Measurements from ENCODE around the gene TRIM27. TPM values are rescaled to one million over a fixed set of nuclear protein-coding genes. Genes with fewer than 3 reads are reported as not detected.
A peak's percentile ranks its signal among the peaks of the same experiment; 100 is the strongest.
"Not testable (repeated sequence)": the region's sequence is repeated elsewhere in the genome, so short reads cannot be mapped to it uniquely, and the experiment has no call there.

Gene TRIM27
- total RNA-seq, 1 experiment from 2014 or later = 79.8 TPM

DNA sequence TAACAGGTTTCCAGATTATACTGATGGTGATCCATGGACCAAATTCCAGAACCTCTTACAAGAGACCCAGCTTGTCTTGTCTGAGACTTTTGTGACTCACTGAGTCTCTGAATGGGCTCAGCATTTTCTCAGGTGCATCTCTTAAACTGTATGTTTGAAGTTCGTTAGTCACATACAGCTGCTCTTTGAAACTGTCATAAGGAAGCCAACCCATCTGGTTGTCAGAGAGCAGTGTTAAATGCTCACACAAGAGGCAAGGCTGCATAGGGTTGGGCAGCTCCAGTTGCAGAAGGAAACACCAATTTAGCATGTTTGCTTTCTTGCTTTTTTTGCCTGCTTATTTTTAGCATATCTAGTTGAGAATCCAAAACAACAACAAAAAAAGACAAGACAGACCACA is 47.1 kb downstream of the TRIM27 start:
- H3K4me1 Mint-ChIP-seq = peaks cover 25% of the 10 kb centered on the region
- ATAC-seq = no peak
- no peak for DNase-seq (ENCODE audit: low spot score)
- no peak overlapping the region for H3K4me3 Mint-ChIP-seq
- peaks cover 9% of the 10 kb centered on the region for H3K9me3 Mint-ChIP-seq
- no peak overlapping the region for H3K27ac Mint-ChIP-seq
- POLR2A ChIA-PET = no interaction called here
- TF ChIP-seq TEAD4 (CRISPR knock-in tag; IDR thresholded peaks at IDR 0.05) (no peak), ERG (CRISPR knock-in tag; IDR thresholded peaks at IDR 0.05) (no peak), ELF4 (CRISPR knock-in tag; IDR thresholded peaks at IDR 0.05; ENCODE audit: low read depth) (no peak), FOXK1 (CRISPR knock-in tag; IDR thresholded peaks at IDR 0.05) (no peak), ZNF121 (CRISPR knock-in tag; IDR thresholded peaks at IDR 0.05) (no peak)
- no peaks in the 10 kb centered on the region for H3K27me3 Mint-ChIP-seq (ENCODE audit: low read depth)
- CTCF ChIA-PET = no interaction called here
- no peaks in the 10 kb centered on the region for H3K36me3 Mint-ChIP-seq

DNA sequence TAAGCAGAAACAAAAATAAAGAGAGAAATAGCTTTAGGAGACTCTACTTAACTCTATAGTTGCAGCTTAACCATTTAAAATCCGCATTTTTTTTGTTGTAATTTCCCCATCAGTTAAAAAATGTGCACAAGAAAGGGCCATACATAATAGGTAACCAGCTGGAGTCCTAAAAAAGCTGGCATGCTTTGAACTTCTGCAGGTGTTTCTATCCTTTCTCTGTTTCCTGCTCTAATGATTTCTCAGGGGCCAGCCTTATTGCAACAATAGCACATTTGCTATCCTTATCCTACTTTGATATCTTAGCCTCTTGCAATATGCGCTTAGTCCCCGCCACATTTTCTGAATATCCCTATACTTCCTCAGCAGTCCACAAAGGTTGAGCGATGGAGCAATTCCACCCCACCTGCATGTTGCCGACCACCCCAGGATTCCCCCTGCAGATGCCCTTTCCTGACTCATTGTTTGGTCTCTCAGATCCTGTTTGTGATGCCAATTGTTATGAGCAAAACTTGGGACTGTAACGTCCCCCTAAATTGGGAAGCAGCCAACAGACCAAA is 48.5 kb downstream of the TRIM27 start:
- Mint-ChIP-seq H3K4me3 (peak overlapping the region; percentile 27), H3K27ac (no peak overlapping the region), H3K9me3 (peaks cover 19% of the 10 kb centered on the region), H3K4me1 (peaks cover 17% of the 10 kb centered on the region), H3K27me3 (ENCODE audit: low read depth) (no peaks in the 10 kb centered on the region), H3K36me3 (no peaks in the 10 kb centered on the region)
- peak; percentile 71 for ATAC-seq
- ChIA-PET CTCF (interaction anchor here (0.6 to 1.5 kb wide), 4 partner anchors 12 to 1252 kb away, joined by 3 to 6 read pairs (median 4); no protein-coding TSS in a partner anchor), POLR2A (interaction anchor here (1.7 kb wide), 1 partner anchor 9 kb away, joined by 7 read pairs; no protein-coding TSS in a partner anchor)
- TF ChIP-seq SMAD4 (CRISPR knock-in tag; IDR thresholded peaks at IDR 0.05) = no peak
- TF ChIP-seq NR3C1 (CRISPR knock-in tag; conservative IDR thresholded peaks at IDR 0.05; ENCODE audit: low read depth) = no peak
- TF ChIP-seq, protein P1, sequence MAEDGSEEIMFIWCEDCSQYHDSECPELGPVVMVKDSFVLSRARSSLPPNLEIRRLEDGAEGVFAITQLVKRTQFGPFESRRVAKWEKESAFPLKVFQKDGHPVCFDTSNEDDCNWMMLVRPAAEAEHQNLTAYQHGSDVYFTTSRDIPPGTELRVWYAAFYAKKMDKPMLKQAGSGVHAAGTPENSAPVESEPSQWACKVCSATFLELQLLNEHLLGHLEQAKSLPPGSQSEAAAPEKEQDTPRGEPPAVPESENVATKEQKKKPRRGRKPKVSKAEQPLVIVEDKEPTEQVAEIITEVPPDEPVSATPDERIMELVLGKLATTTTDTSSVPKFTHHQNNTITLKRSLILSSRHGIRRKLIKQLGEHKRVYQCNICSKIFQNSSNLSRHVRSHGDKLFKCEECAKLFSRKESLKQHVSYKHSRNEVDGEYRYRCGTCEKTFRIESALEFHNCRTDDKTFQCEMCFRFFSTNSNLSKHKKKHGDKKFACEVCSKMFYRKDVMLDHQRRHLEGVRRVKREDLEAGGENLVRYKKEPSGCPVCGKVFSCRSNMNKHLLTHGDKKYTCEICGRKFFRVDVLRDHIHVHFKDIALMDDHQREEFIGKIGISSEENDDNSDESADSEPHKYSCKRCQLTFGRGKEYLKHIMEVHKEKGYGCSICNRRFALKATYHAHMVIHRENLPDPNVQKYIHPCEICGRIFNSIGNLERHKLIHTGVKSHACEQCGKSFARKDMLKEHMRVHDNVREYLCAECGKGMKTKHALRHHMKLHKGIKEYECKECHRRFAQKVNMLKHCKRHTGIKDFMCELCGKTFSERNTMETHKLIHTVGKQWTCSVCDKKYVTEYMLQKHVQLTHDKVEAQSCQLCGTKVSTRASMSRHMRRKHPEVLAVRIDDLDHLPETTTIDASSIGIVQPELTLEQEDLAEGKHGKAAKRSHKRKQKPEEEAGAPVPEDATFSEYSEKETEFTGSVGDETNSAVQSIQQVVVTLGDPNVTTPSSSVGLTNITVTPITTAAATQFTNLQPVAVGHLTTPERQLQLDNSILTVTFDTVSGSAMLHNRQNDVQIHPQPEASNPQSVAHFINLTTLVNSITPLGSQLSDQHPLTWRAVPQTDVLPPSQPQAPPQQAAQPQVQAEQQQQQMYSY (CRISPR knock-in tag; IDR thresholded peaks at IDR 0.05) = peak; percentile 68
- TF ChIP-seq CREM (CRISPR knock-in tag; IDR thresholded peaks at IDR 0.05) = no peak
- TF ChIP-seq ETV6 (CRISPR knock-in tag; IDR thresholded peaks at IDR 0.05) = no peak
- DNase-seq (ENCODE audit: low spot score) = no peak

DNA sequence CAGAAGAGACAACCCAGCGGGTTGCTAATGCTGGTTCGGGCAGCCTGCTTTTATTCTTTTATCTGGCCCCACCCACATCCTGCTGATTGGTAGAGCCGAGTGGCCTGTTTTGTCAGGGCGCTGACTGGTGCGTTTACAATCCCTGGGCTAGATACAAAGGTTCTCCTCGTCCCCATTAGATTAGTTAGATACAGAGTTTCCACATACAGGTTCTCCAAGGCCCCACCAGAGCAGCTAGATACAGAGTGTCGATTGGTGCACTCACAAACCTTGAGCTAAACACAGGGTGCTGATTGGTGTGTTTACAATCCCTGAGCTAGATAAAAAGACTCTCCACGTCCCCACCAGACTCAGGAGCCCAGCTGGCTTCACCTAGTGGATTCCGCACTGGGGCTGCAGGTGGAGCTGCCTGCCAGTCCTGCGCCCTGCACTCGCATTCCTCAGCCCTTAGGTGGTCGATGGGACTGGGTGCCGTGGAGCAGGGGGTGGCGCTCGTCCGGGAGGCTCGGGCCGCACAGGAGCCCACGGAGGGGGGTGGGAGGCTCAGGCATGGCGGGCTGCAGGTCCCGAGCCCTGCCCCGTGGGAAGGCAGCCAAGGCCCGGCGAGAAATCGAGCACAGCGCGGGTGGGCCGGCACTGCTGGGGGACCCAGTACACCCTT is 51.5 kb downstream of the TRIM27 start:
- DNase-seq (ENCODE audit: low spot score) = peak; percentile 39
- CTCF ChIA-PET = interaction anchor here (1.0 kb wide), 1 partner anchor 13 kb away, joined by 3 read pairs; no protein-coding TSS in a partner anchor
- ATAC-seq; H3K27me3 Mint-ChIP-seq (ENCODE audit: low read depth); H3K36me3 Mint-ChIP-seq; H3K4me3 Mint-ChIP-seq; POLR2A ChIA-PET; H3K27ac Mint-ChIP-seq: not testable (repeated sequence)
- TF ChIP-seq NFYB (CRISPR knock-in tag; conservative IDR thresholded peaks at IDR 0.05; ENCODE audit: low read depth) = peak; percentile 73
- peaks cover 16% of the 10 kb centered on the region for H3K4me1 Mint-ChIP-seq
- peaks cover 19% of the 10 kb centered on the region for H3K9me3 Mint-ChIP-seq

- ATAC-seq (no peak), DNase-seq (ENCODE audit: low spot score) (no peak)
- ChIA-PET POLR2A (no interaction called here), CTCF (interaction anchor here (0.6 to 1.0 kb wide), 2 partner anchors 13 to 34 kb away, joined by 3 read pairs; no protein-coding TSS in a partner anchor)
- H3K4me1 Mint-ChIP-seq = peaks cover 20% of the 10 kb centered on the region
- peaks cover 3% of the 10 kb centered on the region; the same call in 1 of the 2 replicates for H3K27me3 Mint-ChIP-seq (ENCODE audit: low read depth)
- no peaks in the 10 kb centered on the region for H3K36me3 Mint-ChIP-seq
- H3K9me3 Mint-ChIP-seq = peaks cover 19% of the 10 kb centered on the region
- no peak overlapping the region for H3K27ac Mint-ChIP-seq
- H3K4me3 Mint-ChIP-seq = no peak overlapping the region
- TF ChIP-seq, protein P2, sequence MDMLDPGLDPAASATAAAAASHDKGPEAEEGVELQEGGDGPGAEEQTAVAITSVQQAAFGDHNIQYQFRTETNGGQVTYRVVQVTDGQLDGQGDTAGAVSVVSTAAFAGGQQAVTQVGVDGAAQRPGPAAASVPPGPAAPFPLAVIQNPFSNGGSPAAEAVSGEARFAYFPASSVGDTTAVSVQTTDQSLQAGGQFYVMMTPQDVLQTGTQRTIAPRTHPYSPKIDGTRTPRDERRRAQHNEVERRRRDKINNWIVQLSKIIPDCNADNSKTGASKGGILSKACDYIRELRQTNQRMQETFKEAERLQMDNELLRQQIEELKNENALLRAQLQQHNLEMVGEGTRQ (CRISPR knock-in tag; IDR thresholded peaks at IDR 0.05) = no peak
- TF ChIP-seq, protein P3, sequence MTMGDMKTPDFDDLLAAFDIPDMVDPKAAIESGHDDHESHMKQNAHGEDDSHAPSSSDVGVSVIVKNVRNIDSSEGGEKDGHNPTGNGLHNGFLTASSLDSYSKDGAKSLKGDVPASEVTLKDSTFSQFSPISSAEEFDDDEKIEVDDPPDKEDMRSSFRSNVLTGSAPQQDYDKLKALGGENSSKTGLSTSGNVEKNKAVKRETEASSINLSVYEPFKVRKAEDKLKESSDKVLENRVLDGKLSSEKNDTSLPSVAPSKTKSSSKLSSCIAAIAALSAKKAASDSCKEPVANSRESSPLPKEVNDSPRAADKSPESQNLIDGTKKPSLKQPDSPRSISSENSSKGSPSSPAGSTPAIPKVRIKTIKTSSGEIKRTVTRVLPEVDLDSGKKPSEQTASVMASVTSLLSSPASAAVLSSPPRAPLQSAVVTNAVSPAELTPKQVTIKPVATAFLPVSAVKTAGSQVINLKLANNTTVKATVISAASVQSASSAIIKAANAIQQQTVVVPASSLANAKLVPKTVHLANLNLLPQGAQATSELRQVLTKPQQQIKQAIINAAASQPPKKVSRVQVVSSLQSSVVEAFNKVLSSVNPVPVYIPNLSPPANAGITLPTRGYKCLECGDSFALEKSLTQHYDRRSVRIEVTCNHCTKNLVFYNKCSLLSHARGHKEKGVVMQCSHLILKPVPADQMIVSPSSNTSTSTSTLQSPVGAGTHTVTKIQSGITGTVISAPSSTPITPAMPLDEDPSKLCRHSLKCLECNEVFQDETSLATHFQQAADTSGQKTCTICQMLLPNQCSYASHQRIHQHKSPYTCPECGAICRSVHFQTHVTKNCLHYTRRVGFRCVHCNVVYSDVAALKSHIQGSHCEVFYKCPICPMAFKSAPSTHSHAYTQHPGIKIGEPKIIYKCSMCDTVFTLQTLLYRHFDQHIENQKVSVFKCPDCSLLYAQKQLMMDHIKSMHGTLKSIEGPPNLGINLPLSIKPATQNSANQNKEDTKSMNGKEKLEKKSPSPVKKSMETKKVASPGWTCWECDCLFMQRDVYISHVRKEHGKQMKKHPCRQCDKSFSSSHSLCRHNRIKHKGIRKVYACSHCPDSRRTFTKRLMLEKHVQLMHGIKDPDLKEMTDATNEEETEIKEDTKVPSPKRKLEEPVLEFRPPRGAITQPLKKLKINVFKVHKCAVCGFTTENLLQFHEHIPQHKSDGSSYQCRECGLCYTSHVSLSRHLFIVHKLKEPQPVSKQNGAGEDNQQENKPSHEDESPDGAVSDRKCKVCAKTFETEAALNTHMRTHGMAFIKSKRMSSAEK (CRISPR knock-in tag; IDR thresholded peaks at IDR 0.05; ENCODE audit: borderline replicate concordance) = no peak
- TF ChIP-seq FOXP1 (CRISPR knock-in tag; IDR thresholded peaks at IDR 0.05; ENCODE audit: borderline replicate concordance) (no peak), CREB1 (CRISPR knock-in tag; IDR thresholded peaks at IDR 0.05) (no peak)
Measured at GRCh38 chr6:28871335-28872156, 52.2 kb downstream of the TRIM27 start.
